Activated T-helper 1 cell treated with anti-CD3 and anti-CD28 coated beads, Interleukin-12 subunit alpha, Interleukin-12 subunit beta, Interleukin-2, Interleukin-4 antibody, amounts not matched to agents 30 ng/mL and 10 ng/mL and 1 ng/mL, durations not matched to agents 14 hours and 24 hours and 36 hours (primary cell): ENCODE data around the gene VSTM2B. TPM values are rescaled to one million over a fixed set of nuclear protein-coding genes. Genes with fewer than 3 reads are reported as not detected.
"Not testable (repeated sequence)": the region's sequence is repeated elsewhere in the genome, so short reads cannot be mapped to it uniquely, and the experiment has no call there.

Experiments
- DNase-seq: peaks from one replicate; pipeline ENCODE4 v3.0.0; 2021; ENCODE audit warnings: low spot score
- H3K27ac Mint-ChIP-seq: one replicate; pipeline ENCODE4 v1.8.0; 2021; ENCODE audit warnings: mild to moderate bottlenecking, mixed read lengths
- H3K27me3 Mint-ChIP-seq: one replicate; pipeline ENCODE4 v1.8.0; 2022; ENCODE audit warnings: mild to moderate bottlenecking, moderate library complexity, mixed read lengths; ENCODE audit not compliant: insufficient read depth
- H3K36me3 Mint-ChIP-seq: one replicate; pipeline ENCODE4 v1.8.0; 2021; ENCODE audit warnings: low read depth, mixed read lengths
- H3K4me1 Mint-ChIP-seq: one replicate; pipeline ENCODE4 v1.8.0; 2021; ENCODE audit warnings: low read depth, mixed read lengths
- H3K4me3 Mint-ChIP-seq: one replicate; pipeline ENCODE4 v1.8.0; 2021; ENCODE audit warnings: mild to moderate bottlenecking, moderate library complexity, mixed read lengths
- H3K9me3 Mint-ChIP-seq: one replicate; pipeline ENCODE4 v1.8.0; 2021; ENCODE audit warnings: mixed read lengths
- intact Hi-C: fragments of 100-400 bp; cut with micrococcal nuclease; formaldehyde crosslinking; loops from one replicate; pipeline ENCODE4 v1.15.1; 2024
- total RNA-seq: library from RNA; stranded (reverse); gene quantifications from 2 replicates; pipeline ENCODE4 v1.2.3, GENCODE V29; 2022

VSTM2B gene
- total RNA-seq = not detected in 2 replicates

DNA sequence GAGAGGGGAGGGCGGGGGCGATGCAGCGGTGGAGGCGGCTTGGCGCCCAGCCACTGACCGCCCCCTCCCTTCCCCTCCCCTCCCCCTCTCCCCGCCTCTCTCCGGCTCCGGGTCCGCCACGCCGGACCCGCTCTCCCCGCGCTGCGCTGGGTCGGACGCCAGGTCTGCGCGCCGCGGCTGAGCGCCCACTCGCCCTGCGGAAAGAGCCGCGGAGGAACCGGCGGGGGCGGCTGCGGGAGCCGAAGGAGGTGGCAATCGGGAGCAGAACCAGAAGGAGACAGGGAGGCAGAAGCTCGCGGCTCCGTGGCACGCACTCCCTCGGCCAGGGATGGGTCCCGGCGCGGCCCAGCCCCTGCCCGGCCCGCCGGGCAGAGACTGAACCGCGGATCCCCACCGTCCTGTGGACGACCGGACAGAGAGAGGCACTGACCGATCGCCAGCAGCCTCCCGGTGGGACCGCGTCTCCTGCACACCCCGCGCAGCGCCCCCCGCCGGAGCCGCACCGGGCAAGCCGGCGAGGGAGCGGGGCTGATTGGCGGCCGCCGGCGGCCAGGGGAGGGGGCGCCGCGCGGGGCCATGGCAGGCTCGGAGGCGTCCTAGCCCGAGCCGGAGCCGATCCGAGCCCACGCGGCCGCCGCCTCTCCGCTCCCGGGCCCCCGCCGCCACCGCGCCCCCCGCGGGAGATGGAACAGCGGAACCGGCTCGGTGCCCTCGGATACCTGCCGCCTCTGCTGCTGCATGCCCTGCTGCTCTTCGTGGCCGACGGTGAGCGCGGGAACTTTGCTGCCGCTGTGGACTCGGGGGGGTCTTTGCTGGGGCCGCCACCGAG is at the start of gene VSTM2B:
Gene VSTM2B, plus strand, starts transcription at position 94 of the 829 bp plus-strand sequence. Its CDS starts 590 bp downstream, at position 684.
- Mint-ChIP-seq H3K27ac (no peak within 1 kb of the TSS), H3K36me3 (peaks cover 2% of the 10 kb centered on the region), H3K4me1 (peaks cover 20% of the 10 kb centered on the region), H3K4me3 (peak within 1 kb of the TSS; percentile 62), H3K9me3 (no peaks in the 10 kb centered on the region), H3K27me3 (peaks cover 63% of the 10 kb centered on the region)
- intact Hi-C loops = loop anchor here (5.0 kb wide), 6 partner anchors 59 to 1826 kb away; partner anchors contain the start of genes POP4 and UQCRFS1
- no peak for DNase-seq

DNA sequence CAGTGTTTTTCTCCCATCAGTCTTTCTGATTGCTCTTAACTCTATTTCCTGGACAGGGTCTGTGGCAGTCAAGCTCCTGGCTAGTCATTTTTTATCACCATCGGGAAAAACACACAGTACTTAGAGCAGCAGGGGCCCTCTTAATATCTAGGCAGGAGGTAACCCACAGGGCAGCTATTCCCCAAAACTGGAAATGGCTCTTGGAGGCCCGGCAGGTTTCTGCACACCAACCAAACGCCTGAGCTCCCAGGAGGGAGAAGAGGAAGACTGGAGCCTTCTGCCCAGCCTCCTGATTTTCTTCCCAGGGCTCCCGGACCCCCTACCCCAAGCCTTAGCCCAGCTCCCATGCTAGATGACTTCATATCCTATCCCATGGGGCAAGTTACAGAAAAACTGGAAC is 49.3 kb upstream of the VSTM2B start:
- no peak overlapping the region for H3K4me3 Mint-ChIP-seq
- no peaks in the 10 kb centered on the region for H3K4me1 Mint-ChIP-seq
- no peaks in the 10 kb centered on the region for H3K36me3 Mint-ChIP-seq
- intact Hi-C loops = no loop called here
- peaks cover 7% of the 10 kb centered on the region for H3K27me3 Mint-ChIP-seq
- H3K9me3 Mint-ChIP-seq = peaks cover 11% of the 10 kb centered on the region
- H3K27ac Mint-ChIP-seq = no peak overlapping the region
- DNase-seq = no peak

- no peaks in the 10 kb centered on the region for H3K4me1 Mint-ChIP-seq
- intact Hi-C loops = no loop called here
- no peak for DNase-seq
- no peak overlapping the region for H3K27ac Mint-ChIP-seq
- H3K4me3 Mint-ChIP-seq = no peak overlapping the region
- no peaks in the 10 kb centered on the region for H3K36me3 Mint-ChIP-seq
- peaks cover 17% of the 10 kb centered on the region for H3K9me3 Mint-ChIP-seq
- H3K27me3 Mint-ChIP-seq = peaks cover 3% of the 10 kb centered on the region
Observed at GRCh38 chr19:29477831-29478577, 47.8 kb upstream of the VSTM2B start.

DNA sequence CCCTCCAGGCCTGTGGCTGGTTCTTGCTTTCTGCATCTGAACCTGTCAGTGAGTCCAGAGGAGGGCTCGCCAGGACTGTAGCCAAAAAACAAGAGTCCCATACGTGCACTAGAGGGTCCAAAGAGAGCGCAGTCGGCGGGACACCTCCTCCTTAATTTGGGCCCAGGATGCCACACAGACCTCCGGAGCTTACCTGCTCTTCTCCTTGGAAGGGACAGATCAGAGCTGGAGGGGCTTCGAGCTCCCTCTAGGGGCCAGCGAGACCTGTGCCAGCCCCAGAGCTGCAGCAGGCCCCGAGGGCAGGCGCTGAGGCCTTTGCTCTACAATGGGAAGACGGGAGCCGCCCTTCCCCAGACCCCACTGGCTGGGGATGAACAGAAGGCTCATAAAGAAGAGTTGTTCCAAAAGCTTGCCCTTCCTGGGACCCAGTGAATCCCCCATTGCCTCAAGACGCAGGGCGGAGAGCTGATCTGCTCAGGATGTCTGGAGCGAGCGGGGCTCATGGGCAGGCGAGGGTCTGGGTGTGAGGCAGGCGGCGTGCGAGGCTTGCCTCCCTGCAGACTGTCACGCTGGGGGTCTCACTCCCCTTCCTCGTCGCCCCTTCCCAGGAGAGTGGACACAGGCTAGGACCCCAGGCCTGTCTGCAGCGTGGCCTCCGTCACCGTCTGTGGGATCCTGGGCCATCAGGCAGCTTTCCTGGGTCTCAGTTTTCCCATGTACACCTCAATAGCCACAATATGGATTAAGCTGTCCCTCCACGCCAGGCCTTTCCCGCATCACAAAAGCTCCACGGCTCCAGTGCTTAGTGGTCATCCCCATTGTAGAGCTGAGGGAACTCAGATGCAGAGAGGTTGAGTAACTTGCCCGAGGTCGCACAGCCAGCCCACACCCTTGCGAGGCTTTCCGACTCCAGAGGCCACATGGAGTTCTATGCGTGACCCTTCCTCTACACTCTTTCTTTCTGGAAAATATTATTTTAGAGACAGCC is 46.9 kb upstream of the VSTM2B start:
- Mint-ChIP-seq H3K27me3 (no peaks in the 10 kb centered on the region), H3K4me1 (no peaks in the 10 kb centered on the region), H3K36me3 (no peaks in the 10 kb centered on the region), H3K9me3 (peaks cover 17% of the 10 kb centered on the region), H3K27ac (no peak overlapping the region), H3K4me3 (no peak overlapping the region)
- intact Hi-C loops = no loop called here
- no peak for DNase-seq

GRCh38 chr19:29479941-29480340 is 45.9 kb upstream of the VSTM2B start:
- no peaks in the 10 kb centered on the region for H3K36me3 Mint-ChIP-seq
- no peak for DNase-seq
- peaks cover 17% of the 10 kb centered on the region for H3K9me3 Mint-ChIP-seq
- no peak overlapping the region for H3K27ac Mint-ChIP-seq
- intact Hi-C loops = no loop called here
- no peak overlapping the region for H3K4me3 Mint-ChIP-seq
- H3K4me1 Mint-ChIP-seq = no peaks in the 10 kb centered on the region
- no peaks in the 10 kb centered on the region for H3K27me3 Mint-ChIP-seq

DNA sequence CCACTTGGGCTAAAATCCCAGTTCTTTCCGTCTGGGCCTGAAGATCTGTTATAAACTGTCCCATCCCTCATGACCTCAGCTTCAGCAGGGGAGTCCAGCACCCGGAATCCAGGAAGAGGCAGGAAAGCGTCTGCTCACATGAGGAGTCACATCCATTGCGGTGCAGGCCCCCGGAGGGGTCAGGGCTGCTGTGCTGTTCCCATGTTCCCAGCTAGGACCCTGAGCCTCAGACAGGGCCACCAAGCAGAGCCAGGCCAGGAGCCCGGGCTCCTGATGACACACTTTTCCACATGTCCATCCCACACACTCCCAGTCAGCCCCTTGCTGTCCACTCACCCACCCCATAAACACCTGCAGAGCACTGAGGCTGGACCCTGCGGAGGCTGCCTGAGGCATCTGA is 45.3 kb upstream of the VSTM2B start:
- H3K27ac Mint-ChIP-seq = no peak overlapping the region
- no peaks in the 10 kb centered on the region for H3K4me1 Mint-ChIP-seq
- H3K36me3 Mint-ChIP-seq = no peaks in the 10 kb centered on the region
- H3K27me3 Mint-ChIP-seq = no peaks in the 10 kb centered on the region
- peaks cover 17% of the 10 kb centered on the region for H3K9me3 Mint-ChIP-seq
- no peak for DNase-seq
- no peak overlapping the region for H3K4me3 Mint-ChIP-seq
- intact Hi-C loops = no loop called here

DNA sequence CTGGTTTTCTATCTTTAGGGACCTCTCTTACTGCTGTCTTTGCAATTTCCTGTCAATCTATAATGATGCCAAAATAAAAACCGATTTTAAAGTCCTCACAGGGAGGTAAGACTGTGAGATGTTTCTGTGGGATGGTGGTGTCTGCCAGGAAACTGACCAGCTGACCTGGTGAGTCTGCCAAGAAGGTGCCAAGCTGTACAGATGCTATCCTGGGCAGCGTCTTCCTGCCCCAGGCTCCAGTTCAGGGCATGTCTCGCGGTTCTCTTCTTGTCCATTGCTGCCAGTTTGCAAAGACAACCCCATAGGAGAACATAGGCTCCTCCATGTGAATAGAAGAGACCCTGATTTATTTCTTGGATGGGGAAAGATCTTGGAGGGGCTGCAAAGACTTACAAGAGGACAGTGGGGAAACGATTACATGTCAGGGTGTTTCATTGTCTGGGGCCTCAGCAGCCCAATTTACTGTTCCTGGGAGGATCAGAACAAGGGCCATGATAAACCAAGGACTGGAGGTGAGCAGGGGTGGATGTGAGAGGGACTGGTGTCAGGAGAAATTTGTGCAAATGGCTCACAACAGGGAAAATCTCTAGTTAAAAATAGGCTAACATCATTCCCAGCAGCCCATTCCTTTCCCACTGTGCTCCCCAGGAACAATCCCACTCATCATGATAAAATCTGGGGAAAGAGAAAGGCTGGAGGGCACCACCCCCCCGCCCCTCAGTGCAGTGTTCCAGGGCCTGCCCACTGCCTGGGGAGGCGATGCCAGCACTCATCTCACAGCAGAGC is 42.7 kb upstream of the VSTM2B start:
- no peaks in the 10 kb centered on the region for H3K36me3 Mint-ChIP-seq
- H3K4me1 Mint-ChIP-seq = no peaks in the 10 kb centered on the region
- DNase-seq = no peak
- H3K27me3 Mint-ChIP-seq = peaks cover 1% of the 10 kb centered on the region
- no peak overlapping the region for H3K4me3 Mint-ChIP-seq
- intact Hi-C loops = no loop called here
- peaks cover 17% of the 10 kb centered on the region for H3K9me3 Mint-ChIP-seq
- H3K27ac Mint-ChIP-seq = no peak overlapping the region

DNA sequence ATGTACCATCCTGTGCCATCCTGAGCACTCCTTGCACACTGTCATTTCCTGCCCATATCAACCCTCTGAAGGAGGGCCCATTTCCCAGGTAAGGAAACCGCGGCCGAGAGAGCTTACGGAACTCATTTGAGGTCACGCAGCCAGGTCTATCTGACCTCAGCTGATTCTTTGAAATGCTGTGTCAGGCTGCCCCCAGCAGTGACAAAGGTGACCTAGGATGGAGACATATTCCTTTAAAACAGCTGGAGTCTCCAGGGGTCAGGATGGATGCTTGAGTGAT is 42.2 kb upstream of the VSTM2B start:
- peaks cover 1% of the 10 kb centered on the region for H3K27me3 Mint-ChIP-seq
- H3K27ac Mint-ChIP-seq = no peak overlapping the region
- intact Hi-C loops = no loop called here
- H3K36me3 Mint-ChIP-seq = no peaks in the 10 kb centered on the region
- H3K4me3 Mint-ChIP-seq = no peak overlapping the region
- H3K9me3 Mint-ChIP-seq = peaks cover 17% of the 10 kb centered on the region
- no peak for DNase-seq
- no peaks in the 10 kb centered on the region for H3K4me1 Mint-ChIP-seq

- DNase-seq = no peak
- H3K9me3 Mint-ChIP-seq = peaks cover 17% of the 10 kb centered on the region
- no peak overlapping the region for H3K4me3 Mint-ChIP-seq
- H3K27me3 Mint-ChIP-seq = peaks cover 1% of the 10 kb centered on the region
- H3K36me3 Mint-ChIP-seq = no peaks in the 10 kb centered on the region
- intact Hi-C loops = no loop called here
- no peak overlapping the region for H3K27ac Mint-ChIP-seq
- no peaks in the 10 kb centered on the region for H3K4me1 Mint-ChIP-seq
Observed at GRCh38 chr19:29483944-29484581, 41.7 kb upstream of the VSTM2B start.

DNA sequence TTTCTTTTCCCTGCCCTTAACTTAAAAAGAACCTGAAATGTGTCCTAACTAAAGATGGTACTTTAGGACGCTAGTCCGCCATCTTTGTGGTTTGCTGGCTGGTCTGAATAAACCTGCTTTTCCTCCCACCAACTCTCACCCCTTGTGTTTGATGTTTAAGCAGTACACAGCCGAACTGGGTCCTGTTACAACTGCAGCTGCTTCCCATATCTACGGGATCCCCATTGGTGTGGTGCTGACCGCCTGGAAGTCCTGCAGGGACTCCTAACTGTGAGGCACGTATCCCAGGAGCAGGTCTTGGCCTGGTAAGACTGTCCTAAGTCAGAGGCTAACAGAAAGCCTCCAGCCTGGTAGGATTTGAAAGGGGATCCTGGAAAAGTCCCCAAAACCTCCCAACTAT is 40.9 kb upstream of the VSTM2B start:
- H3K27me3 Mint-ChIP-seq = peaks cover 1% of the 10 kb centered on the region
- no peak for DNase-seq
- H3K9me3 Mint-ChIP-seq = peaks cover 17% of the 10 kb centered on the region
- intact Hi-C loops = no loop called here
- no peaks in the 10 kb centered on the region for H3K4me1 Mint-ChIP-seq
- H3K27ac Mint-ChIP-seq = no peak overlapping the region
- no peak overlapping the region for H3K4me3 Mint-ChIP-seq
- H3K36me3 Mint-ChIP-seq = no peaks in the 10 kb centered on the region

DNA sequence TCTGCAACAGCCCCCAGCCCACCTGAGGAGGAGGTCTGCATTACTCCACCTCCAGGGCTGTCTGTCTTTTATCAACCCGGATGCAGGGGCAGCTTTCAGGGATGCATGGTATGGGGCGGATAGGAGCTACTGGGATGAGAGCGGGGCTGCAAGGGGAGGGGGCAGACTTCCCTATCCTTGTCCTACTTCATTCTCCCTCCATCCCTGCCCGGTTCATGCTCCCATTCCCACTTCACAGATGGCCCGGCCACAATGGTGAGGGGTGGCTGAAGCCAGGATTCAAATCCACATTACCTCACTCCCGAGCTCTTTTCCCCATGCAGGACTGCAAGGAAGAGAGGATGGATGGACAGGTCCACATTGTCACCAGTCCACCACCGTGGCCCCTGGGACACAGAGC is 40.5 kb upstream of the VSTM2B start:
- Mint-ChIP-seq H3K36me3 (no peaks in the 10 kb centered on the region), H3K27ac (no peak overlapping the region), H3K9me3 (peaks cover 14% of the 10 kb centered on the region), H3K4me1 (no peaks in the 10 kb centered on the region), H3K27me3 (peaks cover 1% of the 10 kb centered on the region), H3K4me3 (no peak overlapping the region)
- DNase-seq = no peak
- intact Hi-C loops = no loop called here

DNA sequence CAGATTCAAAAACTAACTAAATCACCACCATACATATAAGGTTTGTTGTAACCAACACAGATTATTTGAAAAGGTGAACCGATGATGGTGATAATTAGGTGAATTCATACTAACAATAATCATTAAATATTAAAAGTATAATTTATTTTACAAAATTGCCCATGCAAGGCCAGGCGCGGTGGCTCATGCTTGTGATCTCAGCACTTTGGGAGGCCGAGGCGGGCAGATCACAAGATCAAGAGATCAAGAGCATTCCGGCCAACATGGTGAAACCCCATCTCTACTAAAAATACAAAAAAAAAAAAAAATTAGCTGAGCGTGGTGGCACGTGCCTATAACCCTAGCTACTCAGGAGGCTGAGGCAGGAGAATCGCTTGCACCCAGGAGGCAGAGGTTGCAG is 38.8 kb upstream of the VSTM2B start:
- H3K4me3 Mint-ChIP-seq, H3K36me3 Mint-ChIP-seq, H3K27ac Mint-ChIP-seq, intact Hi-C loops, H3K4me1 Mint-ChIP-seq, H3K27me3 Mint-ChIP-seq, H3K9me3 Mint-ChIP-seq, DNase-seq: not testable (repeated sequence)
